Measurements from ENCODE around the gene NME3. TPM values are rescaled to one million over a fixed set of nuclear protein-coding genes. Genes with fewer than 3 reads are reported as not detected.

Gene NME3
- total and polyA plus RNA-seq, 2 of the 13 experiments (the other 11 are each of a cell fraction or from before 2014, with no cell fraction given): 10.4 to 15.9 TPM

DNA sequence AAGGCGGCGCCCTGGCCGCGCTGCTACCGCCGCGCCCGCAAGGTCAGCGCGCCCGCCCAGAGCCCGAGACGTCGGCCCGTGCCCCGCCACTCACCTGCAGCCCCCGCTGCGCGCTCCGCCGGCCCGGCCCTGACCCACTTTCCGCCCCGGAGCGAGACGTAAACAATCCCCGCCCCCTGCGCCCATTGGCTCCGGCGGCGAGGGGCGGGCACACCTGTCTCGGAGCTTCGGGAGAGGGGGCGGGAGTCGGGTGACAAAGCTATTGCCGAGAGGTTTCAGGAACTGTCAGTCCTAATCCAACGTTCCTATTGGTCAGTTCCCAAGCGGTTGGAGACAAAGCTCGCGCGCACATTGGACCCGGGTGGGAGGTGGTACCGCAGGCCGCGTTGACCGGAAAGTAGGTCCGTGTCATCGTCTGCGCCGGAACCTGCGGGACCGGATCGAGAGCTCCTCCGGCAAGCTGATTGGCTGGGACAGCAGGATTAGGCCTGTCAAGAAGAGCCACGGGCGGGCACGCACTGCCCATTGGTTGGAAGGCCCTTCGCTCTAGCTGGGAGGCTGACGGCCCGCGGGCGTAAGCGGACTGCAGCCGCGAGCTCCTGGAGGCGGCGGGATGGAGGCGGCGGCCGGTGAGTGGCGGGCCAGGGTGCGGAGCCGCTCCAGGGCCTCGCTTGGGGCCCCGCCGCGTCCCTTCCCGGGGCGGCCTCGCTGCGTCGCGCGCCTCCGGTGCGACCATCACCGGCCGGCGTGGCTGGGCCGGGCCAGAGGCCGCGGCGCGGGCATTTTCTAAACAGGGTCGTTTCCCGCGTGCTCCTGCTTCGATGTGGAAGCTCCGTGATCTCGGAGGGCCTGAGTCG is 11.3 kb upstream of the NME3 start, which contains the start of the genes NUBP2 and SPSB3 (continued):
- TF ChIP-seq, protein P1, sequence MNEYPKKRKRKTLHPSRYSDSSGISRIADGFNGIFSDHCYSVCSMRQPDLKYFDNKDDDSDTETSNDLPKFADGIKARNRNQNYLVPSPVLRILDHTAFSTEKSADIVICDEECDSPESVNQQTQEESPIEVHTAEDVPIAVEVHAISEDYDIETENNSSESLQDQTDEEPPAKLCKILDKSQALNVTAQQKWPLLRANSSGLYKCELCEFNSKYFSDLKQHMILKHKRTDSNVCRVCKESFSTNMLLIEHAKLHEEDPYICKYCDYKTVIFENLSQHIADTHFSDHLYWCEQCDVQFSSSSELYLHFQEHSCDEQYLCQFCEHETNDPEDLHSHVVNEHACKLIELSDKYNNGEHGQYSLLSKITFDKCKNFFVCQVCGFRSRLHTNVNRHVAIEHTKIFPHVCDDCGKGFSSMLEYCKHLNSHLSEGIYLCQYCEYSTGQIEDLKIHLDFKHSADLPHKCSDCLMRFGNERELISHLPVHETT (CRISPR knock-in tag; conservative IDR thresholded peaks at IDR 0.05): peak; percentile 93
- TF ChIP-seq ZNF329 (CRISPR knock-in tag; IDR thresholded peaks at IDR 0.05; ENCODE audit: low read depth): no peak
- peak; percentile 7; the same call in 1 of the 2 replicates for TF ChIP-seq TOPORS (CRISPR knock-in tag; IDR thresholded peaks at IDR 0.05)
- TF ChIP-seq, protein P2, sequence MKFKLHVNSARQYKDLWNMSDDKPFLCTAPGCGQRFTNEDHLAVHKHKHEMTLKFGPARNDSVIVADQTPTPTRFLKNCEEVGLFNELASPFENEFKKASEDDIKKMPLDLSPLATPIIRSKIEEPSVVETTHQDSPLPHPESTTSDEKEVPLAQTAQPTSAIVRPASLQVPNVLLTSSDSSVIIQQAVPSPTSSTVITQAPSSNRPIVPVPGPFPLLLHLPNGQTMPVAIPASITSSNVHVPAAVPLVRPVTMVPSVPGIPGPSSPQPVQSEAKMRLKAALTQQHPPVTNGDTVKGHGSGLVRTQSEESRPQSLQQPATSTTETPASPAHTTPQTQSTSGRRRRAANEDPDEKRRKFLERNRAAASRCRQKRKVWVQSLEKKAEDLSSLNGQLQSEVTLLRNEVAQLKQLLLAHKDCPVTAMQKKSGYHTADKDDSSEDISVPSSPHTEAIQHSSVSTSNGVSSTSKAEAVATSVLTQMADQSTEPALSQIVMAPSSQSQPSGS (CRISPR knock-in tag; IDR thresholded peaks at IDR 0.05): peak; percentile 66; the same call in 1 of the 2 replicates
- peak in 1 of 2 experiments; percentile 61; a peak in 1 of 4 replicates for TF ChIP-seq KLF16 (CRISPR knock-in tag; IDR thresholded peaks at IDR 0.05)
- 0 out of 2 replicates have a peak, but pooled peaks have one; percentile 39 for TF ChIP-seq HDAC2 (CRISPR knock-in tag; IDR thresholded peaks at IDR 0.05)
- TF ChIP-seq FOXM1 (CRISPR knock-in tag; IDR thresholded peaks at IDR 0.05): no peak
- TF ChIP-seq ARNTL (CRISPR knock-in tag; IDR thresholded peaks at IDR 0.05): no peak
- peak; percentile 37; the same call in 1 of the 2 replicates for TF ChIP-seq TBX2 (CRISPR knock-in tag; IDR thresholded peaks at IDR 0.05; ENCODE audit: borderline replicate concordance)
- 0 out of 2 replicates have a peak, but pooled peaks have one; percentile 13 for TF ChIP-seq ZNF430 (CRISPR knock-in tag; IDR thresholded peaks at IDR 0.05)
- TF ChIP-seq EED (CRISPR knock-in tag; IDR thresholded peaks at IDR 0.05): no peak
- TF ChIP-seq REPIN1 (CRISPR knock-in tag; IDR thresholded peaks at IDR 0.05; ENCODE audit: borderline replicate concordance, low read depth): peak; percentile 48; the same call in 1 of the 2 replicates
- TF ChIP-seq GABPA (IDR thresholded peaks at IDR 0.05; ENCODE audit: low read depth, low read length): peak; percentile 93
- TF ChIP-seq GABPA (CRISPR knock-in tag; IDR thresholded peaks at IDR 0.05; ENCODE audit: low read depth): peak; percentile 98
- TF ChIP-seq ZNF550 (CRISPR knock-in tag; IDR thresholded peaks at IDR 0.05; ENCODE audit: borderline replicate concordance): no peak
- TF ChIP-seq PPARG (CRISPR knock-in tag; conservative IDR thresholded peaks at IDR 0.05): peak; percentile 31; the same call in 1 of the 2 replicates
- 0 out of 2 replicates have a peak, but pooled peaks have one; percentile 5 for TF ChIP-seq FOXO1 (CRISPR knock-in tag; IDR thresholded peaks at IDR 0.05)
- TF ChIP-seq ONECUT2 (CRISPR knock-in tag; IDR thresholded peaks at IDR 0.05): no peak
- TF ChIP-seq IRF2 (CRISPR knock-in tag; IDR thresholded peaks at IDR 0.05): peak; percentile 74
- peak; percentile 59; the same call in 1 of the 2 replicates for TF ChIP-seq RFX5 (IDR thresholded peaks at IDR 0.05; ENCODE audit: low read depth, low read length)
- TF ChIP-seq, protein P3, sequence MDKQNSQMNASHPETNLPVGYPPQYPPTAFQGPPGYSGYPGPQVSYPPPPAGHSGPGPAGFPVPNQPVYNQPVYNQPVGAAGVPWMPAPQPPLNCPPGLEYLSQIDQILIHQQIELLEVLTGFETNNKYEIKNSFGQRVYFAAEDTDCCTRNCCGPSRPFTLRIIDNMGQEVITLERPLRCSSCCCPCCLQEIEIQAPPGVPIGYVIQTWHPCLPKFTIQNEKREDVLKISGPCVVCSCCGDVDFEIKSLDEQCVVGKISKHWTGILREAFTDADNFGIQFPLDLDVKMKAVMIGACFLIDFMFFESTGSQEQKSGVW (CRISPR knock-in tag; IDR thresholded peaks at IDR 0.05; ENCODE audit: borderline replicate concordance): no peak
- peak; percentile 94 for TF ChIP-seq KDM2A (CRISPR knock-in tag; IDR thresholded peaks at IDR 0.05; ENCODE audit: borderline replicate concordance, low read depth)
- no peak for TF ChIP-seq FIP1L1 (IDR thresholded peaks at IDR 0.05; ENCODE audit: borderline replicate concordance, insufficient read depth, low read depth, low read length)
- no peak for TF ChIP-seq ZNF124 (CRISPR knock-in tag; IDR thresholded peaks at IDR 0.05)
- no peak for TF ChIP-seq ISX (CRISPR knock-in tag; conservative IDR thresholded peaks at IDR 0.05)
- TF ChIP-seq KMT2A (CRISPR knock-in tag; IDR thresholded peaks at IDR 0.05): peak; percentile 82; the same call in 1 of the 2 replicates
- TF ChIP-seq ZNF792 (CRISPR knock-in tag; IDR thresholded peaks at IDR 0.05): peak; percentile 31; the same call in 1 of the 2 replicates
- no peak for TF ChIP-seq KDM5B (CRISPR knock-in tag; IDR thresholded peaks at IDR 0.05; ENCODE audit: borderline replicate concordance)
- TF ChIP-seq MIER3 (CRISPR knock-in tag; IDR thresholded peaks at IDR 0.05; ENCODE audit: borderline replicate concordance): peak; percentile 64; the same call in 1 of the 2 replicates

All from HepG2 (cell line).